GM18868 (cell line): ENCODE results near the gene E2F7.

ENCODE experiments used
- ATAC-seq: cut with Tn5 transposase; IDR thresholded peaks from one replicate; pipeline ENCODE4 v1.9.1; 2021; ENCODE audit warnings: mild to moderate bottlenecking, moderate library complexity; ENCODE audit not compliant: unreplicated experiment

The E2F7 gene

DNA sequence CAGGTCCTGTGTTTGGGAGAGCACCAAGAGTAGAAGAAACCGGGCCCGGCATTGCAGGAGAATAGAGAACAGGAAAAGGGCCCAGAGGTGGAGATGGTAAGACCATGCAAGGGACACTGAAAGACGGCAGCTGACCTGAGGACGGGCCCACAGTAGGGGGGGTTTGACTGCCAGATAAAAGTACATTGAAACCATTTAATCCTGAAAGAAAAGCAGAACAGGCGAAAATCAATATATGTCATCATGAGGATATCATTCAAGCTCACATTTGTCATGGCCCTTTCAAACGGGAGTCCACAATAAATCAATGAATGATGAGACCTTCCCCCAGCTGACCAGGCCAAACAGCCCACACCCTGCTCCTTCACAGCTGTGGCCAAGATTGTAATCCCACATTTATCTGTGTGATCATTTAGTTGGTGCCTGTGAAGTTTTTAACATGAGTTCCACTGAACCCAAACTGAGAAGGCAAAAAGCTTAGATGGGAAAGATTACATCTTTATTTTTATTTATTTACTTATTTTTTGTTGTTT is 39.5 kb downstream of the E2F7 start:
- no peak for ATAC-seq

DNA sequence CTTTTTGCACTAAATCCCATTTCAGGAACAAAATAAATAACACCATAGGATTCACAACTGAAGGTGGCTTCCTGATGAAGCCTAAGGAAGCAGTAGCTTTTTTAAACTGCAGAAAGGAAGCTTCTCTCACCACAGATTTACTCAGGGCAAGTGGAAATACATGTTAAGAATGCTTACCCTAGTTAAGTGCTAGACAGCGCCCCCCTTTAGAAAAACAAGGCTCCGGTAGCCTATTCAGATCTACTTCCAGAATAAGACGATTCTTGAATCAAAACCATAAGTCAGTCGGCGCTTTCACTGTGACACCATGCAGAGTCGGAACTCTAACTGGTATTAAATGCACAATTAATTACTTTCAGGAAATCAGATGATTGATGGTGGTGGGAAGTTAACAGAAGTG is 41.9 kb downstream of the E2F7 start:
- no peak for ATAC-seq

DNA sequence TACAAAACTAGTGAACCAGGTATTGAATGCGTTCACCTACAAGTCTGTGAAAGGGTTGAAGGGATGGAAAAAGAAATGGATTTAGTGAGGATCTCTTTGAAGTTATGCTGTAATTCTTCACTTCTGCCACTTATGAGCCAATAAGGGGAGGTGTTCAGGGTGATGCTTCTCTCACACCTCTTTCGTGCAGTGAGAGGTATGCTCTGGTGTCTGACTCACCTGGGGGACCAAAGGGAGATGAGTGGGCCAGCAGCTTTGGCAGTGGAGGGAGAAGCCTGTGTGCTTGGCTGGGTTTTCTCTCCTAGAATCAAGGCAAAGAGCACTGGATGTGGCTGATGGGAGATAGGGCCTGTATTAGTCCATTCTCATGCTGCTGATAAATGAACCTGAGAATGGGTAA is 45.4 kb downstream of the E2F7 start:
- no peak for ATAC-seq

DNA sequence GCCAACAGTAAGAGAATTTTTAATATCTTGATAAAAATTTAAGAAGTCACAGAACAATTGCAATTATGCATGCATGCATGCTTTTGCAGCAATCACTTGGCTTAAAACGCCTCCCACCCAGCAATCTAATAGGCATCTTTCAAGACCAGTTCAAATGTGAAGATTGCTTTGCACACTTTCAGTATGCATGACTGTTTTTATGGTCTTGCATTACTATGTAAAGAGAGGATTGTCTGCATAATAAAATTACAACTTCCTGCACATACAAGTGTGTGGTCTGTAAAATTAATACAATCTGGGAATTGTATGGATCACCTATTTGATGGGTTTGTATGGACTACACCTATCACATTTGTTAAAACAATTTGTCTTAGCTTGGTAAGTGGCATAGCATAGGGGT is 48.8 kb downstream of the E2F7 start:
- no peak for ATAC-seq

DNA sequence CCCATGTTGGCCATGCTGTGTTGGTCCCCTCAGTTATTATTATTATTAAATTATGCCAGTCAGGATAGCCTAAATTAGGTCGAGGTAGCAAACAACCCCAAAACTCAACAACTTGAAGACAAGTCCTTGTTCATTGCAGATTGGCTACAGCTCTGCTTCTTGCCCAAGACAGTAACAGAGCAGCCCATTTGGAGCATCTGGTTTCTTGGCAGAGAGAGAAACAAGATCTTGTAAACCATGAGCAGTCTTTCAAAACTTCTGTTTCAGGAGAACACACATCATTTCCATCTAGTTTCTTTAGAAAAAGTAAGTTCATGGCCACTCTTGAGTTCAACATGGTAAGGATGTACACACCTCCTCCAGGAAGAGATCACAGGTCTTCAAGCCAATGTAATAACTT is 52.3 kb downstream of the E2F7 start:
- ATAC-seq = no peak

DNA sequence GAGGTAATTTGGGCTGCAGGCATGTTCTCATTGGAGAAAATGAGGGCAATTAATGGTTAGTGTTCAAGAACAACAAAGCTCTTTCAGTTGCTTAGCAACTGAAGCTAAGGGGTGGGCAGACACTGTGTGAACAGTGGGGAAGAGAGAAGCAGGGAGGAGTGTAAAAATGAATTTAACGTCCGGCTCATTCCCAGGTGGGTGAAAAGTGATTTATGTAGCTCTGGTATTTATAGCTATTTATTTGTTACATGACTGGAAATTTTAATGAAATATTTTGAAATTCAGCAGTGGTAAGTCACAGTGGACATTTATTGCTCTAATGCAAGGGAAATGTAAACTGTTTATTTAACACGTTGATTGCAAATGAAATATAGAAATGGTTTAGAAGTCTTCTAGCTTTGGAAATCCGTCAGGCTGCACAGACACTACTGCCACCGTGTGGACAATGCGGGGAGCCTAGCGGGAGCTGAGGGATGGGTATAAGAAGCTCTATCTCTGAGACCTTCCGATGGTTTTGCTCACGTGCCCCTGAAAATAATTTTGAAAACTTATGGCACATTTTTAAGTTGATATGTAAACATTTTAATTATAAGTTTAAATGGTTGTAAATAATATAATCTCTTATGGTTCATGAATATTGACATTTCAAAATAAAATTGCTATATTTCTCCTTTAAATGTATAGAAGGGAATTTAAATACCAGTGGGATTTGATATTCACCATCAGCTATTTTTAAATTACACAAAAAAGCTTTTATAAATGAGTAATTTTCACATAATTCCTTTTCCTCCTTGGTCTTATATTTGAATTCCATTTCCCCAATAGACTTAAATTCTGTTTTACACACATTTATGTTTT is 54.4 kb downstream of the E2F7 start:
- ATAC-seq = peak; percentile 89

DNA sequence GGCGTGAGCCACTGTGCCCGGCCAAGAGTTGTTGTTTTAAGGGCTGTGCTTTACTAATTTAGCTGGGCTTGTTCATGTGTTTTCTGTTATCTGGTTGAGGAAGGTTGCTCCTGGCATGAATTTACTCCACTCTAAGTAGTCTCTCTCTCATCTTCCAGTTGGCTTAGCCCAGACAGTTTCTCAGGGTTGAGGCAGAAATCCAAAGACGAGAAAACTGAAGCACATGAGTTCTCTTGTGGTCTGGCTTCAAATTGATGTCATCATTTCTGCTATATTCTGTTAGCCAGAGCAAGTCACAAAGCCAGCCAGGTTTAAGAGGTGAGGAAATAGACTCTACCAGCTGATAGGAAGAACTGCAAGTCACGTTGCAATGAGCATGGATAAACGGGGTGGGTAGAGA is 57.9 kb downstream of the E2F7 start:
- no peak for ATAC-seq

DNA sequence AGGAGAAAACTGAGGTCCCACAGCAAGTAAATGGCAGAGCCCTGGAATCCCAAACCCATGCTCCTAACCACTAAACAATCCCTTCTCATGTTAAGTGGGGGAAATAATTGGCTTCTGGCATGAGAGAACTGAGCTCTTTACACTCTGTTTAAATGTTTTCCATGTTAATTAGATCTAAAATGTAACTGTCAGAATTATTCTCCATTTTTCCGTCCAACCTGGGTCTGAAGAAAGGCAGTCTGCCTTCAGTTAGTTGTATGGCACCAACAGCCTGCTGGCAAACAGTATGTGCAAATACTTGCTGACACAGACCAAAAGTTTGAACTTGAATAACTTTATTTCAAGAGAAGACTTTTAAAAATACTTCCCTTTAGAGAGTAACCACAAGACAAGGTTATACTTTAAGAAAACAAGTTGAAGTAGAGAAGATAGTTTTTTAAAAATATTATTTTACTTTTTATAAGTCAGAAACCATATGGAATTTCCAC is 59.7 kb downstream of the E2F7 start:
- ATAC-seq = no peak

DNA sequence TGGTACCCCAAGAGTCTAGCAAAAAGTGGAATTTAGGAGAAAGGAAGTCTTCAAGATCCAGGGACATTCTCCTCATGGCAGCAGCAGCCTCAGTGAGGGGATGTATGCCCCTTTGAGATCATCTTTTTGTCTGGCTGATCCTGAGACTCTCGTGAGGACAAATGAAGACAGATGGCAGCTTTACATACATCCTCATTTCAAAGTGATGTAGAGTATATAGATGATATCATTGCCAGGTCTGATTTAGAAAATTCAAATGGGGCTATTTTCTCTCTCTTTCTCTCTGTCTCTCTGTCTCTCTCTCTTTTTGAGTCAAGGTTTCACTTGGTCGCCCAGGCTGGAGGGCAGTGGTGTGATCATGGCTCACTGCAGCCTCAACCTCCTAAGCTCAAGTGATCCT is 61.5 kb downstream of the E2F7 start:
- peak; percentile 46 for ATAC-seq

DNA sequence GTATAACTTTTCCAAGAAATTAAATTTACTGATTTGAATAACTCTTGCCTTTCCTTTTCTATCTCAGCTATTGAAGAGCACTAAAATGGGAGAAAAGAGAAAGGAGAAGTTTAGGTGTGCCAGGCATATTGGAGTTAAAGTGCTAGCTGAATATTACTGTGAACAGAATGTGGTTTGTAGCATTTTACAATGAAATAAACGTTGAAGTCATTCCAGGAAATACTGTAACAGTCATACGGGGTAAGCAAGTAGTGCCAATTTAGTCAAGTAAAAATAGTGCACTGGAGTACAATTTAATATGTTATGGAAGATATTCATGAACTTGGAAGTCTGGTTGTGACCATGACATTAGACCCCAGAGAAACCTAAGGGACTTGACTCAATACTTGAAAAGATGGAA is 62.1 kb downstream of the E2F7 start:
- no peak for ATAC-seq

DNA sequence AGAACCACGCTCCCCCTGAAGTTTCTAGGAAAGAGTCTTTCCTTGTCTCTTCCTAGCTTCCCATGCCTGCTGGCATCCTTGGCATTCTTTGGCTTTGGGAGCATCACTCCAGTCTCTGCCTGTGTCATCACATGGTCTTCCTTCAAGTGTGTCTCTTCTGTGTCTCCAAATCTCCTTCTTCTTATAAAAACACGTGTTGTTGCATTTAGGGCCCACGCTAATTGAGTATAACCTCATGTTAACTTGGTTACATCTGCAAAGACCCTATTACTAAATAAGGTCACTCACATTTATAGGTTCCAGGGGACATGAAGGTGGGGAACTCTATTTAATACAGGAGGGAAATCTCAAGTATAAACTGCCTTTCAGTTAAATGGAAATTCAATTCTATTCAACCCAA is 63.0 kb downstream of the E2F7 start:
- no peak for ATAC-seq

DNA sequence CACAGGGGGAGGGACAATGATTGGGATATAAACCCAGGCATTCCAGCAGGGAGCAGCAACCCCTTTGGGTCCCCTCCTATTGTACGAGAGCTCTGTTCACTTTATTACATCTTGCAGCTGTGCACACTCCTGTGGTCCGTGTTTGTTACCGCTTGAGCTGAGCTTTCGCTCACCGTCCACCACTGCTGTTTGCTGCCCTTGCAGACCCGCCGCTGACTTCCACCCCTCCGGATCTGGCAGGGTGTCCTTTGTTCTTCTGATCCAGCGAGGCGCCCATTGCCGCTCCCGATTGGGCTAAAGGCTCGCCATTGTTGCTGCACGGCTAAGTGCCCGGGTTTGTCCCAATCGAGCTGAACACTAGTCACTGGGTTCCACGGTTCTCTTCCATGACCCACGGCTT is 64.1 kb downstream of the E2F7 start:
- ATAC-seq = no peak

DNA sequence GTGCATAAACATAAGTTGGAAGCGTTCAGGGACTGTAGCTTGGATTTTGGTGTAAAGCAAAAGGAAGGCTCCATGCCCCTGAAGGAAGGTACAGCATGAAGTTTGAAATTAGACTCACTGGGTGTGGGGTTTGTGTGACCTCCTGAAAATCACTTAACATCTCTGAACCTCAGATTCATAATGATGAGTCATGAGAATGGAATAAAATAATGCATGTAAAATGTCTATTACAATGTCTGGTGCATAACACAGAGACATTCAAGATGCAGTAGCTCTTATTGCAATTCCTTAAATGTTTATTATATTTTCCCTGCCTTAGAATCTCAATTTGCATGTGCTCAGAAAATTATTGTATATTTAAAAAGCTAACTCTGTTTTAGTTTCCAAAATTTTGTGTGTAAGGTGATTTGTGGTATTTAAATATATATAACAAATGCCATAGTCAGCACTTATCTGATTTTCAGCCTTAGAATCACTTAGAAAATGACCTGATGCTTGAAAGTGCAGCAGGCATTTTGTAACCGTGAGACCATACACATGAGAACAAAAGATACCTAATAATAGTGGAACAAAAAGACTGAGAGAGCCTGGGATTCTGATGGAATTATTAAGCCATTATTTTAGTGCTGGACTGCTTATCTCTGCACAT is 66.3 kb downstream of the E2F7 start:
- ATAC-seq = no peak

DNA sequence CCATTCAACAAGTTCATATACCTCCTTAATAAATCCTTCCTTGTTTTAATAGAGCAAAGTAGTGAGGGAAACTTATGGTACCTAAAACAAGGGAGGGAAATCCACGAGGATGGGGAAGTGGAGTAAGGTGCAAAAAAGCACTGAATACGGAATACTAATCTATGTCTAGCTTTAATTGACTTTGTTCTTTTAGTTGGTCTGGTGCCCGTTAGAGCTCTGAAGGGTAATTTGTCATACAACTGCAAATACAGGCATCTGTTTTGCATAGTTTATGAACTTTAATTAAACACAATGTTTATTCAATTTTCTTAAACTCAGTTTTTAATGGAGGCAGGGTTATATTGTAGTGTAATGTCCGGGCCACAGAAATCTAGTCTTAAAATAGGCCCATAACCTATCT is 67.0 kb downstream of the E2F7 start:
- ATAC-seq = no peak

DNA sequence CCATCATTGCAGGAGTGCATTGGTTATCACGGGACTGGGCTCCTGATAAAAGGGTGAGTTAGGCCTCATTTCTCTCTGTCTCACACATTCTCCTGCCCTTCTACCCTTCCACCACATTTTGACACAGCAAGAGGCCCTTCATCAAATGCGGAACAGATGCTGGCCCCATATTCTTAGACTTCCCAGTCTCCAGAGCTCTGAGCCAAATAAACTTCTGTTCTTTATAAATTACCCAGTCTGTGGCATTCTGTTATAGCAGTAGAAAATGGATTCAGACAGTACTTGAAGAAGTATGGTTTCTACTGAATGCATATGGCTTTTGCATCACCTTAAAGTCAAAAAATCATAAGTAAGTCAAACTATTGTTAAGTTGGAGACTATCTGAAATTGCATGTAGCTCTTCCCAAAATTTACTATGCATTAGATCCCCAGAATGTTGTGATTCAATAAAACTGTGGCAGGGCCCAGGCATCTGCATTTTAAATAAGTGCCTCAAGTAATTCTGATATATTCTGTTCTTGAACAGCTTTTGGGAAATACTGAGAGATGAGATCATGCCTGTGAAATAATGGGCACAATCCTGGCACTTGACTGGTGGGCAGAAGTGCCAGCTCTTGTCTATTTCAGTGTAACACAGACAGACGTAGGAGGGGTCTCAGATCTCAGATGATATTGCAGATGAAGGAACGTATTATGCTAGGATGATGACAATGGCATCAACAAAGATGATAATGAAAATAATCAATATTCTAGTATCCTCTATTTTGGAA is 68.2 kb downstream of the E2F7 start:
- no peak for ATAC-seq

DNA sequence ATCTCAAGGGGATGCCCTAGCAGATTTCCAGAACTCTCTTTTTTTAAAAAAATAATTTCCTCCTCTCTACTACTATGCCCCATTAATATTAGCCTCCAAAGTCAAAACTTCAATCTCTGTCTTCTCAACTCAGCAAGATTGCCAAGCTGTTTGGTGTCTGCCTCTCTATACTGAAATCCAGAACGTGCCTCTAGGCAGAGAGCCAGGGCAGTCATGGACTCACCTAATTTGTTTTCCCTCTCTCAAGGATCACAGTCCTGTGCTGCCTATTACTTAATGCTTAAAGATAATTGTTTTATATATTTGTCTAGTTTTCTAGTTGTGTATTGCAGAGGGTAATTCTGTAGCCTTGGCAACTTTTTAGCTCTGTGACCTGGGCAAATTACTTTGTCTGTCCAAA is 74.7 kb downstream of the E2F7 start:
- no peak for ATAC-seq

DNA sequence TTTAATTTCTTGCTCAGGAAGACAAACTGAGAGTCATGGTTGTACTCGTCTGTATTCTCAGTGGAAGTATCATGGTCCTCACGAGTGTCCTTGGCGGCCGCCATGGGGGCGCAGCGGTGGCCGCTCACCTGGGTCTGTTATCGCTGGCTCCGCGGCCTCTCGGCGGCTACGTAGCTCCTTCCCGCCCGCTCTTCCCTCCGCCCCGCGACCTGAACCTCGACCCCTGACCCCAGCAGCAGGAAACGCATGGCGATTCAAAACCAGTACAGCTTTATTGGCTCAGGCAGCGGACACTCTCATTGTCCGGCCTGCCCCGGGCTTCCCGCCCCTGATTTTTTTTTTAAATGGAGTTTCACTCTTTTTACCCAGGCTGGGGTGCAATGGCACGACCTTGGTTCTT is 80.8 kb downstream of the E2F7 start:
- no peak for ATAC-seq

DNA sequence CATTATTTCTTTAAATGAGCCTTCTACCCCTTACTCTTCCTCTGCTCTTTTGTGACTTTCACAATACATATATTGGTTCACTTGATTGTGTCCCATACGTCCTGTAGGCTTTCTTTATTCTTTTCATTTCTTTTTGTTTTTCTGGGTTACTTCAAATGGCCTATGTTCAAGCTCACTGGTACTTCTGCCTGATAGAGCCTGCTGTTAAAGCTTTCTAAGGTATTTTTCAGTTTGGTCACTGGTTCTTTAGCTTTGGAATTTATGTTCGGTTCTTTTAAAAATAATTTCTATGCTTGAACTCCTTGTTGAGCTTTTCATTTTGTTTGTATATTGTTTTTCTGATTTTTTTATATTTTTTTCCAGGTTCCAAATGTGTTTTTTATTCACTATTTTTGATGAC is 81.9 kb downstream of the E2F7 start:
- no peak for ATAC-seq

DNA sequence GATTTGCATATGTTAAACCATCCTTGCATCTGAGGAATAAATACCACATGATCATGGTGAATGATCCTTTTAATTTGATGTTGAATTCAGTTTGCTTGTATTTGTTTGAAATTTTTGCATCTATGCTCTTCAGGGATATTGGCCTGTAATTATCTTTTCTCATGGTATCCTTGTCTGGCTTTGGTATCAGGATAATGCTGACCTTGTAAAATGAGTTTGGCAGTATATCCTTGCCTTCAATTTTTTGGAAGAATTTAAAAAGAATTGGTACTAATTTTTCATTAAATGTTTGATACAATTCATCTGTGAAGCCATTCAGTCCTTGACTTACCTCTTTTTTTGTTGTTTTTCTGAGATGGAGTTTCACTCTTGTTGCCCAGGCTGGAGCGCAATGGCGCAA is 85.2 kb downstream of the E2F7 start:
- no peak for ATAC-seq

DNA sequence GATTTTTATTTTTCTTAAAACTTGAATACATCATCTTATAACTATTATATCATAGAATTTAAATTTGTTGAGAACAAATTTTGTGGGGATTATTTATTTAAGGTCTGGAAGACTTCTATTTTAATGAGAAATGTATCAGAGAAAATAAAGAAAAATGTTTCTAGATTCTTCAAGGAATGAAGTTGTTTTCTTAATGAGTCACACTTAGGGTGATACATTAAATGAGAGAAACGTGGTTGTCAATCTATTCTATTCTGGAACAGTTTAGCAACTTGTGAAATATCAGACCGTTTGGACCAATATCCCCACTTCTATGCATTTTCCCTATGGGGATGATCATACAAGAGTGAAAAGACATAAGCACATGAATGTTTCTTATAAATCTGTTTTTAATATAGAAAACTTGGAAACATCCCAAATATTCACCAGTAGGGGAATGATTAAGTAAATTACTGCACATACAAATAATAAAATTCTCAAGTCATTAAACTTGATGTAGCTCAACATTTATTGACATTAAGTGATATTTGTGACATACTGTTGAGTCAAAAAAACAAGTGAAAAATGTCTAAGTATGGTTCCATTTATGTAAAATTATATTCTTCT is 88.5 kb downstream of the E2F7 start:
- ATAC-seq = no peak
